ENCODE measurements around the gene DNAH6.

DNAH6 gene

GRCh38 chr2:84705858-84706257 is 189.6 kb downstream of the DNAH6 start:
- Histone ChIP-seq H3K4me3 (ENCODE audit: low read length) (no peak overlapping the region), H3K4me1 (ENCODE audit: low read length) (no peaks in the 10 kb centered on the region), H3K9ac (ENCODE audit: low read length) (no peak overlapping the region), H2AFZ (ENCODE audit: low read depth, low read length) (no peak overlapping the region), H4K20me1 (ENCODE audit: insufficient read depth, low read length) (no peaks in the 10 kb centered on the region), H3K4me2 (ENCODE audit: low read length) (no peak overlapping the region), H3K9me3 (ENCODE audit: insufficient read depth, low read length) (0 out of 2 replicates have a peak, but pooled peaks cover 8% of the 10 kb centered on the region), H3K27ac (ENCODE audit: low read length) (no peak overlapping the region), H3K79me2 (ENCODE audit: low read length) (no peaks in the 10 kb centered on the region), H3K36me3 (replicated peaks; ENCODE audit: low read depth, low read length) (no peaks in the 10 kb centered on the region), H3K27me3 (ENCODE audit: low read depth, low read length) (no peaks in the 10 kb centered on the region)
- TF ChIP-seq EZH2phosphoT487 (IDR thresholded peaks at IDR 0.05; ENCODE audit: low read depth) (no peak), CTCF (IDR thresholded peaks at IDR 0.05; ENCODE audit: low read depth, low read length) (no peak)

- H3K27me3 ChIP-seq (ENCODE audit: low read depth, low read length) = no peaks in the 10 kb centered on the region
- no peak overlapping the region for H3K9ac ChIP-seq (ENCODE audit: low read length)
- H4K20me1 ChIP-seq (ENCODE audit: insufficient read depth, low read length) = no peaks in the 10 kb centered on the region
- H3K36me3 ChIP-seq (replicated peaks; ENCODE audit: low read depth, low read length) = no peaks in the 10 kb centered on the region
- TF ChIP-seq CTCF (IDR thresholded peaks at IDR 0.05; ENCODE audit: low read depth, low read length) (no peak), EZH2phosphoT487 (IDR thresholded peaks at IDR 0.05; ENCODE audit: low read depth) (no peak)
- no peak overlapping the region for H3K4me3 ChIP-seq (ENCODE audit: low read length)
- H3K79me2 ChIP-seq (ENCODE audit: low read length) = no peaks in the 10 kb centered on the region
- no peaks in the 10 kb centered on the region for H3K4me1 ChIP-seq (ENCODE audit: low read length)
- no peak overlapping the region for H3K27ac ChIP-seq (ENCODE audit: low read length)
- H3K4me2 ChIP-seq (ENCODE audit: low read length) = no peak overlapping the region
- no peak overlapping the region for H2AFZ ChIP-seq (ENCODE audit: low read depth, low read length)
- H3K9me3 ChIP-seq (ENCODE audit: insufficient read depth, low read length) = no peaks in the 10 kb centered on the region
Measured at GRCh38 chr2:84708442-84708841, 192.1 kb downstream of the DNAH6 start.

- Histone ChIP-seq H3K4me2 (ENCODE audit: low read length) (no peak overlapping the region), H3K4me3 (ENCODE audit: low read length) (no peak overlapping the region)
Measured at GRCh38 chr2:84711651-84712050, 195.4 kb downstream of the DNAH6 start.

GRCh38 chr2:84713441-84713840 is 197.1 kb downstream of the DNAH6 start:
- no peaks in the 10 kb centered on the region for H3K36me3 ChIP-seq (replicated peaks; ENCODE audit: low read depth, low read length)
- no peak overlapping the region for H3K4me3 ChIP-seq (ENCODE audit: low read length)
- no peak overlapping the region for H3K9ac ChIP-seq (ENCODE audit: low read length)
- no peaks in the 10 kb centered on the region for H3K4me1 ChIP-seq (ENCODE audit: low read length)
- no peaks in the 10 kb centered on the region for H3K79me2 ChIP-seq (ENCODE audit: low read length)
- no peaks in the 10 kb centered on the region for H4K20me1 ChIP-seq (ENCODE audit: insufficient read depth, low read length)
- no peaks in the 10 kb centered on the region for H3K9me3 ChIP-seq (ENCODE audit: insufficient read depth, low read length)
- H2AFZ ChIP-seq (ENCODE audit: low read depth, low read length) = no peak overlapping the region
- no peaks in the 10 kb centered on the region for H3K27me3 ChIP-seq (ENCODE audit: low read depth, low read length)
- no peak overlapping the region for H3K27ac ChIP-seq (ENCODE audit: low read length)
- no peak overlapping the region for H3K4me2 ChIP-seq (ENCODE audit: low read length)
- TF ChIP-seq CTCF (IDR thresholded peaks at IDR 0.05; ENCODE audit: low read depth, low read length) = no peak
- no peak for TF ChIP-seq EZH2phosphoT487 (IDR thresholded peaks at IDR 0.05; ENCODE audit: low read depth)

More at GRCh38 chr2:84711651-84712050, 195.4 kb downstream of the DNAH6 start:
- H3K9ac ChIP-seq (ENCODE audit: low read length) = no peak overlapping the region
- H3K9me3 ChIP-seq (ENCODE audit: insufficient read depth, low read length) = no peaks in the 10 kb centered on the region
- no peaks in the 10 kb centered on the region for H3K36me3 ChIP-seq (replicated peaks; ENCODE audit: low read depth, low read length)
- H4K20me1 ChIP-seq (ENCODE audit: insufficient read depth, low read length) = no peaks in the 10 kb centered on the region
- TF ChIP-seq CTCF (IDR thresholded peaks at IDR 0.05; ENCODE audit: low read depth, low read length) (no peak), EZH2phosphoT487 (IDR thresholded peaks at IDR 0.05; ENCODE audit: low read depth) (no peak)
- H3K79me2 ChIP-seq (ENCODE audit: low read length) = no peaks in the 10 kb centered on the region
- no peaks in the 10 kb centered on the region for H3K4me1 ChIP-seq (ENCODE audit: low read length)
- H2AFZ ChIP-seq (ENCODE audit: low read depth, low read length) = no peak overlapping the region
- H3K27me3 ChIP-seq (ENCODE audit: low read depth, low read length) = no peaks in the 10 kb centered on the region
- H3K27ac ChIP-seq (ENCODE audit: low read length) = no peak overlapping the region

Measured in OCI-LY3 (cell line).